Stimulated activated CD4-positive, alpha-beta T cell treated with anti-CD3 and anti-CD28 coated beads, Interleukin-15, amount 100 ng/mL, for 1 hour (primary cell): ENCODE measurements around the gene EIF3B.
A peak's percentile ranks its signal among the peaks of the same experiment; 100 is the strongest.
"Not testable (repeated sequence)": the region's sequence is repeated elsewhere in the genome, so short reads cannot be mapped to it uniquely, and the experiment has no call there.

ENCODE experiments used
- DNase-seq, 2 donors: peaks; one replicate each; pipeline ENCODE4 v3.0.0-alpha.2; 2020; ENCODE audit warnings: low read depth in 1 of 2, low spot score in 1 of 2

Gene EIF3B

DNA sequence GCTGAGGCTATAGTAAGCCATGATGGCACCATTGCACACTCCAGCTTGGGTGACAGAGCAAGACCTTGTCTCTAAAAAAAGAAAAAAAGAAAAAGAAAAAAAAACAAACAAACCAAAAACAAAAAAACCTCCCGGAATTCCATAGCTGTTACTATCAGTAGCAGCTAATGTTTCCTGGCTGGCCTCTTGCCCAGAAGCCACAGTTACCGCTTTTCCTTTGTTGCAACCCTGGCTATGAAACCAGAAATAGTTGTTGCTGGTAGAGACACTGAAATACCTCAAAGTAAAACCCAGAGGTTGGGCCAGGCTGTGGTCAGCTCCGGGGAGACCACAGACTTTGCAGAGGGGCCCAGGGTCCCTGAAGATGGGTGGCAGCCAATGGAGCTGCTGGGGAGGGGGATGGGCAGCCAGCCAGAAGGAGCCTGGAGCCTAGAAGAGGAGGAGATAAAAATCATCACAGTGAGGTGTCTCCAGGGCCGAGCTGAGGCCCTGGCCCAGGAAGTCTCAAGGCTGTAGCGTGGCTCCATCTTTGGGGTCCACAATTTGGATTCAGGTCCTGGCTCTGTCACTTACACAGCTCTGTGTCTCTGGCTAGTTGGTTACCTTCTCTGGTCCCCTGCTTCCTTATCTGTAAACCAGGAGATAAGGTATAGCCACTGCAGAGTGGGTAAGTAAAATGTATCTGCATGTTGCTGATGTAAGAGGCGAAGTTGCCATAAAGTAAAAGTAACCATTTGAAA lies 45.4 kb downstream of the EIF3B start:
- no peak for DNase-seq

DNA sequence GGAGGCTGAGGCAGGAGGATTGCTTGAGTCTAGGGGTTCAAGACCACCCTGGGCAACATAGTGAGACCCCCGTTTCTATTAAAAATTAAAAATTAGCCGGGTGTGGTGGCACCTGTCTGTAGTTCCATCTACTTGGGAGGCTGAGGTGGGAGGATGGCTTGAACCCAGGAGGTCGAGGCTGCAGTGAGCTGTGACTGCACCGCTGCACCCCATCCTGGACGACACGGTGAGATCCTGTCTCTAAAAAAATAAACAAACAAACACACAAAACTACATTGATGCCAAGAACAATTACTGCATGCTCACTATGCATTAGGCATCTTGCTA lies 48.0 kb downstream of the EIF3B start:
- no peak for DNase-seq

DNA sequence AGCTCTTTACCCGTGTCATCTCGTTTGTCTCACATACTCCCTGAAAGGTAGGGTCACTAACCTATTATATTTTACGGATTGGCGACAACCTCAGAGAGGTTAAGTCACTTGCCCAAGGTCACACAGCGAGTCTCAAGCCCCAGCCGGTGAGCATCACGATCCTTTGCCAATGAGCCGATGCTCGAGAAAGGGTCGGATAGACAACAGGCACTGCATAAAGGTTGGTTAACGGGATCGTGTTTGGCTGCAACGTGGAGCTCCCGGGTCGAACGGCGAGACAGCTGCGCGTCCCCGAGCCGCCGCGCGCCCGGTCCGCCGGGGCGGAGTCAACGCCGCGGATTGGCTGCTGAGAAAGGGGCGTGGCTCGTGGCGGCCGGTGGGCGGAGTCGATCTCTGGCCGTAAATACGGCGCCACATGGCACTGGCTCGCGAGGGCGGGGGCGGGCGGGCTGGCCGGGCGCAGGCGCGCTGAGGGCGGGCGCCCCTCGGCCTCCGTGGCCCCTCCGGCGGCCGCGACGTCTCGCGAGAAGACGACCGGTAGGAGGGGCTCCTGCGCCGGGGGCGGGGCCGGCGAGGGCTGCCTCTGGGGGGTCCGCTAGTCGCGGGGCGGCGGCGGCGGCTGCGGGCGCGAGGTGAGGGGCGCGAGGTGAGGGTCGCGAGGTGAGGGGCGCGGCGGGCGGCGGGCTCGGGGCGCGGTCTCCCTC lies 48.5 kb downstream of the EIF3B start, which contains the start of gene CHST12:
Gene CHST12, plus strand, starts transcription at position 598 of the 704 bp plus-strand sequence. CDS start 29,029 bp downstream, outside the sequence.
- DNase-seq, result peak; percentile 83 to 91

DNA sequence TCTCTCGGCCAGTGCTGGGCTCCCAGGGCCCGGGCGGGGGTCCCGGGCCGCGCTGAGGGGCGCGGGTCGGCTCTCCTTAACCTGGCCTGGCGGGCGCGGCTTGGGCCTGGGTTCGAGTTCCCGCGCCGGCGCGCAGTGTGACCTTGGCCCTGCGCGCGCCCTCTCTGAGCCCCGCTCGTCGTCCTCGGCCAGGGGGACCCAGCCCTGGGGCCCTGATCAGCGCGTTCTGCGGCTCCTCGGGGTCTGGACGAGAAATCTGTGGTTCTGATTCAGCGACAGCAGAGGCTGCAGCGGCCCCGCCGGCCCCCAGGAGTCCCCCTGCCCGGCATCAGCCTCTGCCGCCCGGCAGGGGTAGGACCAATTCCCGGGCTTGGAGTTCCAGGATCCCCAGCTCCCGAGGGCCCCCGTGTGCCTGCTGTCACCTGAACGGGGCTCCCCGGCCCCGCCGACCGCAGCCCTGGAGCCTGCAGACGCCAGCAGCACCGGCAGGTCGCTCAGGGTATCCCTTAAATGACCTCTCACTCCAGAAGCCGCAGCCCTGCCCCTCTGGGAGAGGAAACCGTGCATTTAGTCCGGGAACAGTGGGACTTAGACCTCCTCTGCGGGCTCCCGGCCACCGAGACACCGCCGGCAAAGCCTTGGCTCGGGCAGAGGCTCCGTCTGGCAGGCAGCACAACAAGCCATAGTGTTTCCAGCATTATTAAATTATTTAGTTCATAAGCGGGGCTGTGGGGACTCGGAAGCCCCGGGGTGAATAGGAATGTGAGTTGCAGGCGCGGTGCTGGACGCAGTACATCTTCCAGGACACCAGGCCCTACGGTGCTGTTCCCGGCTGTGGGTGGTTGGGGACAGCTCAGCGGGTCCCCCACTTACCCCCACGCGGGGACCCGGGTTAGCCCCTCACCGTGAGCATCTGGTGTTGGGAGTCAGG lies 49.4 kb downstream of the EIF3B start:
- no peak for DNase-seq

DNA sequence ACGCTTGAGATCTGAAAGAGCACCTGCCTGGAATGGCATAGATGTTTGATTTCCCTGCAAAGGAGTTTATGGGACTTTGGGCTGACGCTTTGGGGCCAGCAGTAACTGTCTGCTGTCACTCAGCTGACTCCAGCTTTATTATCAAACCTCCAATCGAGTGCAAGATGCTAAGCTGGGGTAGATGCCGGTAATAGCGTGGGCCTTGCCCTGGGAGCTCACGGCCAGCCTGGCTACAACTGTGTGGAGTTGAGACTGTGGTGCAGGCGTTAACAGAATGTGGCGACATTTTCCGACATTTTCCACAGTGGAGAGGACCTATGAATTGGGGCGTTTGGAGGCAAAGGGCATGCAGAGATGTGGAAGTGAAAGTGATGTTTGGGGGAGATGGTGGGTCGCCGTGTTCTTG lies 50.1 kb downstream of the EIF3B start:
- DNase-seq, result no peak

DNA sequence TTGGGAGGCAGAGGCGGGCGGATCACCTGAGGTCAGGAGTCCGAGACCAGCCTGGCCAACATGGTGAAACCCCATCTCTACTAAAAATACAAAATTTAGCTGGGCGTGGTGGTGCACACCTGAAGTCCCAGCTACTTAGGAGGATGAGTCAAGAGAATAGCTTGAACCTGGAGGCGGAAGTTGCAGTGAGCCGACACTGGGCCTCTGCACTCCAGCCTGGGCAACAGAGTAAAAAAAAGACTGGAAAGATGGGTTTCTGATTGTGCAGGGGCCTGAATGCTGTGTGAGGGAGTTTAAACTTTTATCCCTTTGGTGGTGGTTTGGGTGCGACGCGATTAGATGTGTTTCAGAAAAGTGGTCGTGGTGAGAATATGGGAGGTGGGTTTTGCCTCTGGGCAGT lies 50.6 kb downstream of the EIF3B start:
- DNase-seq, result no peak

DNA sequence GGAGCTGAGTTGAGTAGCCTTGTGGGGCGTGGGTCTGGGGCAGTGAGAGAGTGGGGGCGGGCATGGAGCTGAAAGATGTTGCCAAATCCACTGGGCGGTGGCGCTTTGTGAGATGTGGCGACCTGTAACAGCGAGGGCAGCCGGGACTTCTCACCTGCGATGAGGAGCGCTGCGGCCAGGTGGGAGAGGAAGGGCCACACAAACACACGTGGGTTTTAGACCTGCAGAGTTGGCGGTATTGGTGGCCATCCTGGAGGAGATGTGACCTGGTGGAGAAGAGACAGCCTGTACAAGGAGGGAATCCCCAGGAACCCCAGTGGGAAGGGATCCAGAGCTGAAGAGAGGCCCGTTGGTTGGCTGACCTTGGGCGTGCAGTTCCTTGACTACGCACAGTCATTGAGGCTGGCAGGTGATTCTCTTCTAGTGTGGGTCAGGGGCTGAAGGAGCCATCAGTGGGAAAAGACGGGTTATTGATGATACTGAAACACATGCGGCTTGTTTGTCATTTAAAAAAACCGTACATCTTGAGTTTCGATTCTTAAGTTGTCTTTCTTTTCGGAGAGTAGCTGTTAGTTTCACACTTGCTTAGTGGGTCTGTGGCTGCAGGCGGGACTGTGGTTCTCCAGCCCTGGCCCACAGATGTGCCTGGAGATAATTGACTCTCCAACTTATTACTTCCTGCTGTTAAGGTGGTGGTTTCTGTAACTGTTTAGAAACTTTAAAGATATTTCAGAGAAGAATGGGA lies 51.1 kb downstream of the EIF3B start:
- no peak for DNase-seq

DNA sequence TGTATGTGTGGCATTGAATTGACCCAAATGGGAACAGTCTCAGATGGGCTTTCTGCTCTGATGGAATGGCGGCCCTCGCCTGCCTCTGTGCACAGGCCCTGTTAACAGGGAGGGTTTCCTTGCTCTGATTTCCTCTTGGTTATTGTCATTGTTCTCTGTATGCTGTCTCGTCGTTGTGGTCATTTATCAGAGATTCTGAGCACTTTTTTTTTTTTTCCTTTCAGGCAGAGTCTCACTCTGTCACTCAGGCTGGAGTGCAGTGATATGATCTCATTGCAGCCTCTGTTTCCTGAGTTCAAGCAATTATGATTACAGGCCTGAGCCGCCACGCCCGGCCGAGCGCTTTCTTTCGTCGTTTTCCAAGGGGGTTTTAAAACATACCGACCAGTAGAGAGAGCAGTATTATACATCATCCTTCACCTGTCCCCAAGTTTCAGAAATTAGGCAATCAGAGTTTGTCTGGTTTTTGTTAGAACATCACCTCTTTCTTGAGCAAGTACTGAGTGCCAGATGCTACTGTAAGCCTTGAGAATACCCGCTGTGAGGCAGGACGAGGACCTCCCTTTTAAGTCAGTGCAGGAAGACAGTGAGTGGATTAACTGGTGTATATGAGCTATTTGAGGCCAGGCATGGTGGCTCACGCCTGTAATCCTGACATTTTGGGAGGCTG lies 55.3 kb downstream of the EIF3B start:
- DNase-seq, result no peak

DNA sequence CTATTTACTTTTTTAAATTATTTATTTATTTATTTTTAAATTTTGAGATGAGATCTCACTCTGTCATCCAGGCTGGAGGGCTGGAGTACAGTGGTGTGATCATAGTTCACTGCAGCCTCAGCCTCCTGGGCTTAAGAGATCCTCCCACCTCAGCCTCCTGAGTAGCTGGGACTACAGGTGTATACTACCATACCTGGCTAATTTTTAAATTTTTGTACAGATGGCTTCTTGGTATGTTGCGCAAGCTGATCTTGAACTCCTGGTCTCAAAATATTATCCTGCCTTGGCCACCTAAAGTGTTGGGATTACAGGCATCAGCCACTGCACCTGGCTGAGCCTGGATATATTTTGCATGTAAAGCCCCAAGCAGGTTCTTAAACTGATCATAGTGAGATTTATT lies 56.4 kb downstream of the EIF3B start:
- DNase-seq, result no peak

DNA sequence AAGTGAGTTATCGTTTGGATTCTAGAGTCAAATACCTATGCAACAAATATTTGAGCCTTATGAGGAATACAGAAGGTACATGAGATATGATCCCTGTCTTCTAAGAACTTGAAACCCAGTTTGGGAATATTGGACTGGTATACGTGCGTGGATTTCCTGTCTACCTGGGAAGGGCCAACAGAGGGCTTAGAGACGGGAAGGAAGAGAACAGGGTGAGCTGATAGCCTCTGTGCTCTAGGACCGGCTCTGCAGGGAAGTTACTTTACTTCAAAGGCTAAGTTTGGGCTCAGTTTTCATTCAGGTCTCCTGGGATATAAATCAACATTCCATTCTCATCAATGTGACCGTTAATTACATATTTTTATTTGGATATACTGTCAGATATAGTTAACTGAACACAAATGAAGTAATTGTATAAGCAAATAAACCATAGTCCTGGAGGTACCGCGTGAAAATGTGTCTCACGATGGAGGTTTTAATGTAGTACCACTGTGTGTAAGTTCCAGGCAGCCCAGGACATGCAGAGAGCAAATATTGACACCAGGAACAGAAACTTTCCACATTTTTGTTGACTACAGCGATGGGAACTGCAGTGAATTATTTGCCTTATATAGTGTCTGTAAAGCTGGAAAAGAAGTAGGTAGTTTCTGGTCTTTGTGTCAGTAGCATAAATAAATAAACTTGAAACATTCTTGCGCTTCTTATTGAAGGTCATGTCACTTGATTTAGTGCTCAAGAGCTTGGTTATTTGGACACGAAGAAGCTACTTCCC lies 57.4 kb downstream of the EIF3B start:
- no peak for DNase-seq

DNA sequence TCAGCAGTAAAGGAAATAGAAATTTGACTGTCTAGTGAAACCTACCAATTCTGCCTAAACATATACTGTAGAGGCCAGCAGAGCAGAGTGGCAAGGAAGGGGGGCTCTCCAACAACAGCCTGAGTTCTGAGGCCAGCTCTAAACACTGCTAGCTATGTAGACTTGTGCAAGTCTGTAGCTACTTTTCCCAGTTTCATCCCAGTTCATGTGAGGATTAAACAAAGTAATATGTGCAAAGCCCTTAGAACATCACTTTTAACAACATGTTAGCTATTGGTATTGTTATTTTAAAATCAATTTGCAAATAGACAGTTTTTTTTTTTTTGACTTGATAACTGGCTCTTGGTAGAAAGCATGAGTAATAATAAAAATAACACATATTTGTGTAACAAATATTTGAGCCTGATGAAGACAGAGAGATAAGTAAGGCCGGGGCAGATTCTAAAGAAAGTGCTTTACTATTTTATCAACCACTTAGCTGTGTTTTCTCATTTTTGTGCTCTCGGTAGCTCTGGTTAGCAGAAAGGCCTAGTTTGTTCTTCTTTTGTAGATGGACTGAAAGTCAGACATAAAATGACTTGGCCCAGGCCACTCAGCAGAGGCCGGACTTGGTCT lies 58.1 kb downstream of the EIF3B start:
- DNase-seq, result no peak

DNA sequence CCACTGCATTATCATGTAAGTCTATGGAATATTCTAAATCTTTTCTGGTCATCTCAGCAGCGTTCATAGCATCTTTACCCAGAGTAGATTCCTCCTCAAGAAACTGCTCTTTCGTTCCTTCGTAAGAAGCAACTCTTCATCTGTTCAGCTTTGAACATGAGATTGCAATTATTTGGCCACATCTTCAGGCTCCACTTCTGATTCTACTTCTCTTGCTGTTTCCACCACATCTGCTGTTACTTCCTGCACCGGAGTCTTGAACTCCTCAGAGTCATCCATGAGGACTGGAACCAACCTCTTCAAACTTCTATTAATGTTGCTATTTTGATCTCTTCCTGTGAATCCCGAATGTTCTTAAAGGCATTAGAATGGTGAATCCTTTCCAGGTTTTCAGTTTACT lies 61.4 kb downstream of the EIF3B start:
- DNase-seq, result no peak

DNA sequence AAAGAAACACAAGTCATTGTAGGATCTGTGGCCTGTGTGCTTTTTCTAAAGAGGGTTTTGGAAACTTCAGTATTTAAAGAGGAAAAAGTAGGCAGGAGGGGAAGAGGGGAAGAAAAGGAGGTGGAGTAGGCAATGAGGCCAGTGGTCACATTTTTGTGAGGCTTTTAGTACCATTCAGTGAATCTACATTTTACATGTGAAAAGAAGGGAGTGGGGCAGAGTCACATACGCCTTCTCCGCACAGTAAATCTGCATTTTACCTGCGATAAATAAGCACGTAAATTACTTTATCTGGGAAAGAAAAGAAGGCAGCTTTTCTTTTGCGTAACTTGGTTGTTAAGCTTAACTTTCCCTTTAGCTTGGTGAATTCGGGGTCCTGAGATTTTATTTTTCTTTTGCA lies 62.0 kb downstream of the EIF3B start:
- DNase-seq, result no peak

DNA sequence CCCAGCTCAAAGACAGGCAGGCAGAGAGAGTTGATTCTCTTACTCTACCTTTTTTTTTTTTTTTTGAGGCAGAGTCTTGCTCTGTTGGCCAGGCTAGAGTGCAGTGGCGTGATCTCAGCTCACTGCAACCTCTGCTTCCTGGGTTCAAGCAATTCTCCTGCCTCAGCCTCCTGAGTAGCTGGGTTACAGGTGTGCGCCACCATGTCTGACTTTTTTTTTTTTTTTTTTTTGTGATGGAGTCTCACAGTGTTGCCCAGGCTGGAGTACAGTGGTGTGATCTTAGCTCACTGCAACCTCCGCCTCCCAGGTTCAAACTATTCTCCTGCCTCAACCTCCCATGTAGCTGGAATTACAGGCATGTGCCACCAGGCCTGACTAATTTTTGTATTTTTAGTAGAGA lies 62.6 kb downstream of the EIF3B start:
- DNase-seq, result not testable (repeated sequence)

DNA sequence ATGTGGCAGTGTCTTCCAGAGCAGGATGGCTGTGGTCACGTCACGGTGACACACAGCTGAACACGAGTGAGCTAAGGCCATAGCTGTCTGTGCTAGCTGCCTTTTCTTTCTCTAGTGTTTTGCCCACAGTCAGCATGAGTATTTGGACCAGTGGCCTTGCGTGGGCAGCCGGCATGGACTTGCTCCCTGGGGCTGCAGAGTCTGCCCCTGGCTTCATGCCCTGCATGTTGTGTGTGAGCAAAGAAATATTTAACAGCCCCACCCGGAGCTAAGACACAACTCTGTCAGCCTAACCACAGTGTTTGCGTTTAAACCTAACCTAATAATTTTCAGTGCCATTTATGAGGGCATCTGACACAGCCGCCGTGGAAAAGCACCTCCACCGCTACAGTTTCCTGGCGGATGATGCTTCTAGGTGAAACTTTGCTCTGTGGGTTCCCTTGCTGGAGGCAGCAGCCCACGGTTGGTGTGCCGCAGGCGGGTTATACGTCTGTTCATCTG lies 63.4 kb downstream of the EIF3B start:
- no peak for DNase-seq

DNA sequence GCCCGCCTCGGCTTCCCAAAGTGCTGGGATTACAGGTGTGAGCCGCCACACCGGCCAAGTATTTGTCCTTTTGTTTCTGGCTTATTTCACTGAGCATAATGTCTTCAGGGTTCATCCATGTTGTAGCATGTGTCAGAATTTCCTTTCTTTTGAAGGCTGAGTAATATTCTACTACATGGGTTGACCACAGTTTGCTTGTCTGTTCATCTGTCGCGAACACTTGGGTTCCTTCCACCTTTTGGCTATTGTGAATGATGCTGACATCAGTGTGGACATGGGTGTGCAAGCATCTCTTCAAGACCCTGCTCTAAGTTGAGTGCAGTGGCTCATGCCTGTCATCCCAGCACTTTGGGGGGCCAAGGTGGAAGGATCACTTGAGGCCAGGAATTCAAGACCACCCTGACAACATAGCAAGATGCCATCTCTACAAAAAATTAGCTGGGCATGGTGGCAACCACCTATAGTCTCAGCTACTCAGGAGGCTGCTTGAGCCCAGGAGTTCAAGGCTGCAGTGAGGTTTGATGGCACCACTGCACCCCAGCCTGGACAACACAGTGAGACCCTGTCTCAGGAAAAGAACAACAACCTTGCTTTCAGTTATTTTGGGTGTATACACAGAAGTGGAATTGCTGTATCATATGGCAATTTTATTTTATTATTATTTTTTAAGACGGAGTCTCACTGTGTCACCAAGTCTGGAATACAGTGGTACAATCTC lies 65.7 kb downstream of the EIF3B start:
- DNase-seq, result no peak

DNA sequence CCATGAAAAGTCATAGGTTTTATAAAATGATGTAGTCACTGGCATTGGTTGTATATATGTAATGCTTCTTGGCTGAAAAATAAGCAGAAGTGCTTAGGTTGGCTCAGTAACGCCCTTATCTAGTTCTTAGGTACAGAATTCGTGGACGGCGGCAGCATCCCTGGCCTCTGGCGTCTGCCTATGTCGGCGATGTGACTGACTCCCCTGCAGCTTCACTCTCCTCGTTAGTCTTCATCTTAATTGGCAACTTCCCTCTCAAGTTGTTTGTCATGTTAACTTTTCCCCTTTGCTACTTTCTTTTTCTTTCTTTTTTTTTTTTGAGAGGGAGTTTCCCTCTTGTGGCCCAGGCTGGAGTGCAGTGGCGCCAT lies 67.3 kb downstream of the EIF3B start:
- no peak for DNase-seq

DNA sequence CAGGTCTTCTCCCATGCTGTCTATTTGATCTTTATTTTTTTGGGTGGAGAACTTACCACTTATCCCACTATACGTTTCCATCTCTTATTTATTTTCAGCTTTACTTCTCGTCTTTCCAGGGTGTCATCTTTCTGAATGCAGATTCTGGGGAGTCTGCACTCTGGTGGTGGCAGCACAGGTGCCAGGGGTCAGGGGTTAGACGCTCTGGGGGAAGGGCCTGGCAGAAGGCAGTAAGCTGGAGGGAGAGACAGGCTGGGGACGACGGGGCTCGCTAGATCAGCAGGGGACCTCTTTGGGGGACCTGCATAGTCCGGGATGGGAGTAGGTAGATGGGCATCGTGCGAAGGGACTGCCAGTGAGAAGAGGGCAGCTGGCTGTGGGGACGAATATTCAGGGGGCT lies 71.1 kb downstream of the EIF3B start:
- DNase-seq, result no peak
